ENCODE results near the gene THOC6. TPM values are rescaled to one million over a fixed set of nuclear protein-coding genes. Genes with fewer than 3 reads are reported as not detected.

Gene THOC6
- total and polyA plus RNA-seq, 9 of the 15 experiments (the other 6 are each of a cell fraction or from before 2014, with no cell fraction given) = 2.5 to 65.4 (median 42.3) TPM

- TF ChIP-seq HCFC1 (IDR thresholded peaks at IDR 0.05; ENCODE audit: low read depth, low read length) (no peak), HDGF (IDR thresholded peaks at IDR 0.05) (peak; percentile 57; the same call in 1 of the 2 replicates), HDAC6 (IDR thresholded peaks at IDR 0.05; ENCODE audit: low read depth, low read length) (no peak), GABPB2 (CRISPR knock-in tag; conservative IDR thresholded peaks at IDR 0.05) (no peak), POLR2A (conservative IDR thresholded peaks at IDR 0.05) (no peak), UBTF (IDR thresholded peaks at IDR 0.05; ENCODE audit: borderline replicate concordance in 1 of 2, low read depth in 2 of 2, low read length in 2 of 2) (0 out of 4 replicates have a peak, but pooled peaks of 1 of the 2 experiments have one; percentile 21), ZFP36 (IDR thresholded peaks at IDR 0.05; ENCODE audit: low read depth, low read length, partially characterized antibody) (peak; percentile 20), ATF4 (CRISPR knock-in tag; IDR thresholded peaks at IDR 0.05) (no peak), ZNF592 (IDR thresholded peaks at IDR 0.05) (no peak), CTCF (IDR thresholded peaks at IDR 0.05 in 2 of 3, conservative IDR thresholded peaks at IDR 0.05 in 1 of 3; ENCODE audit: insufficient read depth in 2 of 3, low read depth in 1 of 3, low read length in 3 of 3) (no peak), ZBTB7A (IDR thresholded peaks at IDR 0.05; ENCODE audit: borderline replicate concordance, control insufficient read depth, low read depth, low read length) (peak; percentile 77; the same call in 1 of the 2 replicates), CEBPB (tag; IDR thresholded peaks at IDR 0.05) (no peak), ZFP30 (CRISPR knock-in tag; IDR thresholded peaks at IDR 0.05; ENCODE audit: borderline replicate concordance) (no peak), EGR1 (conservative IDR thresholded peaks at IDR 0.05) (0 out of 2 replicates have a peak, but pooled peaks have one; percentile 5), FOXK1 (CRISPR knock-in tag; IDR thresholded peaks at IDR 0.05; ENCODE audit: borderline replicate concordance) (peak; percentile 69; the same call in 1 of the 2 replicates), ELF4 (CRISPR knock-in tag; IDR thresholded peaks at IDR 0.05) (0 out of 2 replicates have a peak, but pooled peaks have one; percentile 39), PML (IDR thresholded peaks at IDR 0.05; ENCODE audit: low read length) (no peak), DPF2 (IDR thresholded peaks at IDR 0.05) (peak; percentile 40; the same call in 1 of the 2 replicates), BRD9 (IDR thresholded peaks at IDR 0.05; ENCODE audit: low read depth, partially characterized antibody) (no peak)
Observed at GRCh38 chr16:2979669-2980226, 44.1 kb upstream of the THOC6 start (continued).

Measured in K562 (cell line).